ENCODE measurements around the gene ZFAND3.
"Not testable (repeated sequence)": the region's sequence is repeated elsewhere in the genome, so short reads cannot be mapped to it uniquely, and the experiment has no call there.

Gene ZFAND3

GRCh38 chr6:38088829-38089228 lies 269.3 kb downstream of the ZFAND3 start:
- no peak for DNase-seq (ENCODE audit: low read depth in 2 of 2)

GRCh38 chr6:38091613-38092012 lies 272.1 kb downstream of the ZFAND3 start:
- DNase-seq (ENCODE audit: low read depth in 2 of 2) = no peak

- DNase-seq (ENCODE audit: low read depth in 2 of 2) = no peak
Observed at GRCh38 chr6:38092465-38092864, 272.9 kb downstream of the ZFAND3 start.

GRCh38 chr6:38092964-38093363 lies 273.4 kb downstream of the ZFAND3 start:
- no peak for DNase-seq (ENCODE audit: low read depth in 2 of 2)

GRCh38 chr6:38095054-38095453 lies 275.5 kb downstream of the ZFAND3 start:
- no peak for DNase-seq (ENCODE audit: low read depth in 2 of 2)

- DNase-seq (ENCODE audit: low read depth in 2 of 2) = no peak
Observed at GRCh38 chr6:38099221-38099620, 279.7 kb downstream of the ZFAND3 start.

GRCh38 chr6:38100380-38100779 lies 280.9 kb downstream of the ZFAND3 start:
- DNase-seq (ENCODE audit: low read depth in 2 of 2) = no peak

- DNase-seq (ENCODE audit: low read depth in 2 of 2) = no peak
Observed at GRCh38 chr6:38103921-38104320, 284.4 kb downstream of the ZFAND3 start.

- no peak for DNase-seq (ENCODE audit: low read depth in 2 of 2)
Observed at GRCh38 chr6:38105066-38105465, 285.5 kb downstream of the ZFAND3 start.

GRCh38 chr6:38107073-38107472 lies 287.5 kb downstream of the ZFAND3 start:
- DNase-seq (ENCODE audit: low read depth in 2 of 2) = no peak

GRCh38 chr6:38110481-38110971 lies 291.0 kb downstream of the ZFAND3 start:
- DNase-seq (ENCODE audit: low read depth in 2 of 2) = no peak

- DNase-seq (ENCODE audit: low read depth in 2 of 2) = no peak
Observed at GRCh38 chr6:38112181-38112580, 292.7 kb downstream of the ZFAND3 start.

GRCh38 chr6:38113825-38114576 lies 294.5 kb downstream of the ZFAND3 start:
- no peak for DNase-seq (ENCODE audit: low read depth in 2 of 2)

GRCh38 chr6:38114976-38115625 lies 295.6 kb downstream of the ZFAND3 start:
- no peak for DNase-seq (ENCODE audit: low read depth in 2 of 2)

GRCh38 chr6:38115626-38116008 lies 296.1 kb downstream of the ZFAND3 start:
- no peak for DNase-seq (ENCODE audit: low read depth in 2 of 2)

- DNase-seq (ENCODE audit: low read depth in 2 of 2) = no peak
Observed at GRCh38 chr6:38116248-38116647, 296.7 kb downstream of the ZFAND3 start.

- DNase-seq (ENCODE audit: low read depth in 2 of 2) = no peak
Observed at GRCh38 chr6:38117281-38117680, 297.8 kb downstream of the ZFAND3 start.

GRCh38 chr6:38118791-38119365 lies 299.4 kb downstream of the ZFAND3 start:
- DNase-seq (ENCODE audit: low read depth in 2 of 2) = no peak

GRCh38 chr6:38119516-38119915 lies 300.0 kb downstream of the ZFAND3 start:
- DNase-seq (ENCODE audit: low read depth in 2 of 2) = no peak

GRCh38 chr6:38124224-38124926 lies 304.8 kb downstream of the ZFAND3 start:
- DNase-seq (ENCODE audit: low read depth in 2 of 2) = not testable (repeated sequence)

- DNase-seq (ENCODE audit: low read depth in 2 of 2) = no peak
Observed at GRCh38 chr6:38127284-38127683, 307.8 kb downstream of the ZFAND3 start.

- DNase-seq (ENCODE audit: low read depth in 2 of 2) = peak in 1 of 2 donors; percentile 10
Observed at GRCh38 chr6:38131527-38131965, 312.0 kb downstream of the ZFAND3 start.

All from stimulated activated CD8-positive, alpha-beta memory T cell treated with anti-CD3 and anti-CD28 coated beads, Interleukin-15, amount 100 ng/mL, for 48 hours (primary cell).